NCI-H1105 treated with DMSO at 0.1 percent for 48 hours (cell line): ENCODE measurements around the gene UQCRH.
"Not testable (repeated sequence)": the region's sequence is repeated elsewhere in the genome, so short reads cannot be mapped to it uniquely, and the experiment has no call there.

Experiments
- DNase-seq: peaks from one replicate; lab custom pipeline; 2025; lab: John Stamatoyannopoulos, UW

Gene UQCRH

DNA sequence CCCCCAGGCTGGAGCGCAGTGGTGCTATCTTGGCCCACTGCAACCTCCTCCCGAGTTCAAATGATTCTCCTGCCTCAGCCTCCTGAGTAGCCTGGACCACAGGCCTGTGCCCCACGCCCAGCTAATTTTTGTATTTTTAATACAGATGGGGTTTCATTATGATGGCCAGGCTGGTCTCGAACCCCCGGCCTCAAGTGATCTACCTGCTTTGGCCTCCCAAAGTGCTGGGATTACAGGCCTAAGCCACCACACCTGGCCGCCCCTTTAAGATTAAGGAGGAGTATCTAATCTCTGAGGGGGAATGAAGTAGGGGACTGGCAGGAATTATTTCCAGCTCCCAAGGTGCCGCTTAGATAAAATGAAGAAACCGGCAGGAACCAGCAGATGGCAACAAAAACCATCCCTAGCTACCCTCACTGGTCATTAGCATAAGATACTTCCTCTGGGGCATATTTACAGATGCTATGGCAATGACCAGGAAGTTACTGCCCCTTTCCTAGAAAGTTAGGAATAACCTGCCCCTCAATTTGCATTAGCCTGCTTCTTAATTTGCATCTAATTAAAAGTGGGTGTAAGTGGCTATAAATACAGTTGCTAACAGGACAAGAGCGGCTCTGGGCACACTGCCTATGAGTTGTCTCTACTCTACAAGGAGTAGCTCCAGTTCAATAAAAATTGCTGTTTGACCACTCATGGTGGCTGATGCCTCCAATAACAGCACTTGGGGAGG is 30.0 kb downstream of the UQCRH start:
- DNase-seq: peak; percentile 10

DNA sequence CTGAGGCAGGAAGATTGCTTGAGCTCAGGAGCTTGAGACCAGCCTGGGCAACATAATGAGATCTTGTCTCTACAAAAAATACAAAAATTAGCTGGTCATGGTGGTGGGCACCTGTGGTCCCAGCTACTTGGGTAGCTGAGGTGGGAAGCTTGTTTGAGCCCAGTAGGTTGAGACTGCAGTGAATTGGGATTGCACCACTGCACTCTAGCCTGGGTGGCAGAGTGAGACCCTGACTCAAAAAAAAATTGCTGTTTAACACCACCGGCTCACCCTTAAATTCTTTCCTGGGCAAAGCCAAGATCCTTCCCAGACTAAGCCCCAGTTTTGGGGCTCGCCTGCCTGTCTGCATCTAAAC is 30.5 kb downstream of the UQCRH start:
- no peak for DNase-seq

DNA sequence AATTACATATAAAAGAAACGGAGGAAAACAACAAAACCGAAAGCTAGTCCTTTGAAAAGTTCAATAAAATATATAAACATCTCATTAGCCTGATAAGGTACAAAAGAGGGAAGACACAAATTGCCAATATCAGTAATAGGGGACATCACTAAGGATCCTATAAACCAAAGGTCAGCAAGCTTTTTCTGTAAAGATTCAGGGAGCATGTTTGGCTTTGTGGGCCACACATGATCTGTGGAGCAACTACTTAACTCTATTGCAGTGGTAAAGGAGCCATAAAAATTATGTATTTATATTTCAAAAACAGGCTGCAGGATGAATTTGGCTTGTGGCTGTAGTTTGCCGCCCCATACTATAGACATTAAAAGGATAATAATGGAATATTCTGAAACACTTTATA is 31.6 kb downstream of the UQCRH start:
- no peak for DNase-seq

DNA sequence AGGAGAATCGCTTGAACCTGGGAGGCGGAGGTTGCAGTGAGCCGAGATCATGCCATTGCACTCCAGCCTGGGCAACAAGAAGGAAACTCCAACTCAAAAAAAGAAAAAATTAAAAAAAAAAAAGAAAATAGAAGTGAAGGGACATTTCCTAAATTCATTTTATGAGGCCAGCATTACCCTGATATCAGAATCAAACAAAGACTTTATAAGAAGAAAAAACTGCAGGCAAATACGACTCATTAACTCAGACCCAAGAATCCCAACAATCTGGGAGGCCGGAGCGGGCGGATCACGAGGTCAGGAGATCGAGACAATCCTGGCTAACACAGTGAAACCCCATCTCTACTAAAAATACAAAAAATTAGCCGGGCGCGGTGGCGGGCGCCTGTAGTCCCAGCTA is 33.9 kb downstream of the UQCRH start:
- DNase-seq: not testable (repeated sequence)

DNA sequence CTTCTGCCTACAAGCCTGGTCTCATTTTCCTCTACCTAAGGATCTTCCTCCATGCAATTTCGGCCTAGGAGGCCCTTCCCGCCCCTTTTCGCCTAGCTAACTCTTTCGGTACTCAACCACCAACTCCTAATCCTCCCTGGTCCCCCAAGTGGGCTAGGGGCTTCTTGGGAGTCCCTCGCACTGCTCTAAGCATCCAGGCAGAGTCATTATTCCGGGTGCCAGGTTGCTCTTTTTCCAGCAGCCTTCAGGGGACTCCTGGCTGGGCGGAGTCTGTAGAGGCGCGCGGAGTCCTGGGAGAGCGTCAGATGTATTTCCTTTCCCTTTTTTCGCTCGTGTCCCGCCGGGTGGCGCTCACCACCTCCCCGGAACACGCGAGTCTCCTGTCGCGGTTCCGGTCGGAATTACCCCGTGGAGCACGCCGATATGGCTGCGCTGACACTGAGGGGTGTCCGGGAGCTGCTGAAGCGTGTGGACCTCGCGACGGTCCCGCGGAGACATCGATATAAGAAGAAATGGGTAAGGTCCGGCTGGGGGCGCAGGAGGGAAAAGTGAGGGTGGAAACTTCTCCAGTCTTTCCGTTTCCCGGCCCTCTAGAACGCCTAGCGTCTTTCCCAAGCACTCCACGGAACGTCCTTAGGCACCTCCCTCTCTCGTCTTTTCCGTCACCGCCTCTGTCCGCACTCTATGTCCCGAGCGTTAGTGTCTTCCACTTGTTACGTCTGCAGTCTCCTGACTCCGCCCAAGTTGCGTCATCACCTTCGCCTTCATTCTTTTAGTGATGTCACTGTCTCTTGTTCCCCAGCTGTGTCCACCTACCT is 37.1 kb downstream of the UQCRH start, which contains the start of gene NSUN4:
NSUN4 (plus strand) TSS at position 404 of the 818 bp plus-strand sequence; CDS start at position 424, 20 bp downstream.
- peak; percentile 92 for DNase-seq

DNA sequence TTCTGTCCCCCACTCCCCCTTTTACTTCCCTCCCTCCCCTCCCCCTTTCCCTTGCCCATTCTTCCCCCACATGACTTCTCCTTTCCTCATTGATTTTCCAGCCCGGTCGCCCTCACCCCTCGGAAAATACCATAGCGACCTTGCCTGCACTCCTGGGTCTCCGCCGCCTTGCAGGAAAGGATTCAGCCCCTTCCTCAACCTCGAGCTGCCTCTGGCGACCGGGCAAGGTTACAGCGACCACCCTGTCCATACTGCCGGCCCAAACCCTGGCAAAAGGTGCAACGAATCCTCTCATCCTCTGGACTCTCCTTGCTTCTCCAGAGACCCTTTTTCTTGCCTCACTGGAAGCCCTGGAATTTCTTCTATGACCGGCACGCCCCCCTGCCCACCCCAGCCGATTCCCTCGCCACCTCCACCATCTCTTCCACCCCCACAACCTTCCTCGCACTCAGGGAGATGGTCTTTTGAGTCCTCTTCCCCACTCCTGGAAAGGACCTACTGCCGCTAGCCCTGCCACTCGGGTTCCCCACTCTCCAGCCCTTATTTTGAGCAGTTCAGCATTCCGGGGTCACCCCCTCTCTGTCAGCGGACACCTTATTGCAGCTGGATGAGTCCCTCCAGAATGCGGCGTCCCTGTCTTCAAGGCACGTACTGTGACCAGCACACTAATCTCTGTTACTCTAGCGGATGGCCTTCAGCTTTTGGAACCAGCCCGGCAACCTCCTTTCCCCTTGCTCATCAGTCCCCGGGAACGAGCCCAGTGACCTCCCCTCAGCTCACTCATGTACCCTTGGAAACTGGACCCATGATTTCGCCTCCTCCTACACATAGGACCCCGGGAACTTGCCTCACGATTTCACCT is 38.0 kb downstream of the UQCRH start:
- DNase-seq: no peak

DNA sequence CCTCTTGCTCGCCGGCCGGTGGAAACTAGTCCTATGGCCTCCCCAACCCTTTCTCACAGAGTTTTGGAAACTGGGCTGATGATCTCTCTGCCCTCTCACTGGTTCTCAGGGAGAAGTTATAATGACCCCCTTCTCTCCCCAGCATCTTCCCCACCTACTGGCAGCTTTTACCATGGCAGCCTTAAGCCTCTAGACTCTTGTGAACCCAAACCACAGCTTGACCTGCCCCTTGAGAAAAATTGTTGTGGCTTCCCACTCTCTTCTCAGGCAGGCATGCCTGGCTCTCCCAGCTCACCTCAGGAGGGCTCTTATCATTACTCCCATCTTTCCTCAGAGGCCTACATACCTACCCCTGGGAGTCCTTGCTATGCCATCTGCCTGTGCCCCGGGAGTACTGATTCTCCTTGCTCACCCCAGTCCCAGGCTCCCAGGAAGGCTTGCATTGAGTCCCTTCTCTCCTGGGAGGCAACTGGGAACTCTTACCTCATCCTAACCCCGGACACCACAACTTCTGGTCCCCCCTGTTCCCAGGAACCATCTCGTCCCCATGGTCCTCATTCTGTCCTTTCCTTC is 38.7 kb downstream of the UQCRH start:
- no peak for DNase-seq

DNA sequence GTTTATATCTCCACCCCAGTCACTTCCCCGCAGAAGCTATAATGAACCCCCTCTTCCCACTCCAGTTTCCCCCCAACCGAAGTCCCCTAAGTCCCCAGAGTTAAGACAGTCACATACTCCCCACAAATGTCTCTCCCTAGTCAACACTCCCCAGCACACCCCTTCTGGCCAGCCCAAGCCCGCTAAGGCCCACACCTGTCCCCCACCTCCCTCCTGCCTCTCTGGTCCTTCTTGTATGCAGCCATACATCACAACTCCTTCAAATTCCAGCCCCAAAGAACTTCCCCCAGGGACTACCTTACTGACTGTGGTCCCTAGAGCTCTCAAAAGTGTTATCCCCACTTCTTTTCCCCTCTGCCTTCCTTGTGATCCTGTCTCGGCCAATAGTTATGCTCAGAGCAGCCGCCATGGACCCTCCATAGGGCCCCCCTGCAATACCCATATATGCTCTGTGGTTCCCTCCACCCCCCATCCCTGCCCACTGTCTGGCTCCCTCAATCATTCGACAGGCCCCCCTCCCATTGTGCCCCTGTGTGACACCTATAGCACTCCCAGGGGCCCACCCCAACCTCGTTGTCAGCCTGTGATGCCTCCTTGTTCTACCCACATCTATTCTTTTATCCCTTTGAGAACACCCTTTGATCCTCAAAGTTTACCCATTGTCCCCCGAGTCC is 39.3 kb downstream of the UQCRH start:
- DNase-seq: no peak

DNA sequence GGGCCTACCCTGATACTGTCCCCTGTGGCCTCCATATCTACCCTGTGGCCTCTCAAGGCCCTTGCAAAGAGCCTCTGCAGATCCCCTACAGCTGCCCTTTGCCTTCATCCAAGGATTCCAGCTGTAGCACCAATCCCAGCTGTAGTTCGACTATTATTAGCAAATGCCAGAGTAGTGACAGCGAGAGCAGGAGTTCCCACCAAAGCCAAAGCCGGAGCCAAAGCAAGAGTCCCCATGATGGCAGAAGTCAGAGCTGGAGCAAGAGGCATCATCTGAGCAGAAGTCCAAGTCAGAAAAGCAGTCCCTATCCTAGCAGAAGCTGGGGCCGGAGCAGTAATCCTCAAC is 39.8 kb downstream of the UQCRH start:
- DNase-seq: no peak

DNA sequence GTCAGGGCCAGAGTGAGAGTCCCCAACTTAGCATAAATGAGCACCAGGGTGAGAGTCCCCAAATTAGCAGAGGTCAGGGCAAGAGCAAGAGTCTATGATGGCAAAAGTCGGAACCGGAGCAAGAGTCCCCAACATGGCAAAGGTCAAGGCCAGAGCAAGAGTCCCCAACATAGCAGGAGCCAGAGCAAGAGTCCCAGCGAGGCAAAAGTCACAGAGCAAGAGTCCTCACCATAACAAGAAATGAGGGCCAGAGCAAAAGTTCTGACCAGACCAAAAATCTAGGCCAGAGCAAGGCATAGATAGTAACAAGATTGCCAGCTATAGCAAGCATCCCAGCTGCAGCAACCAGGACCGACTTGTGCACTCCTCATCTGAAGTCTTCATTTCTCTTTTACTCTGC is 40.2 kb downstream of the UQCRH start:
- no peak for DNase-seq

DNA sequence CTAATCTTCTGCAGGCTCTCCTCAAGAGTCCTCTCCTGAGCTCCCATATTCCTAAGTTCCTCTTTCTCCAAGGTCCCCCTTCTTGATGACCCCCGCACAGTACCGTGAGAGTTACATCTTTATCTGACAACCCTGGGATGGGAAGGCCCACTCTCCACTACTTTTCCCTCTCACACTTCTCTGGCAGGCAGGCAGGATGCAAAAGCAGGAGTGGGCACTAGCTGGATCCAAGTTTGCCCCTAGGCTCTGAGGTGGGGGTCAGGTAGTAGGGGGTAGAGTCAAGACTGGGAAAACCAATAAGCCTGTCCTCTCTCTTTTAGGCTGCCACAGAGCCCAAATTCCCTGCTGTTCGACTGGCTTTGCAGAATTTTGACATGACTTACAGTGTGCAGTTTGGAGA is 41.0 kb downstream of the UQCRH start:
- no peak for DNase-seq

DNA sequence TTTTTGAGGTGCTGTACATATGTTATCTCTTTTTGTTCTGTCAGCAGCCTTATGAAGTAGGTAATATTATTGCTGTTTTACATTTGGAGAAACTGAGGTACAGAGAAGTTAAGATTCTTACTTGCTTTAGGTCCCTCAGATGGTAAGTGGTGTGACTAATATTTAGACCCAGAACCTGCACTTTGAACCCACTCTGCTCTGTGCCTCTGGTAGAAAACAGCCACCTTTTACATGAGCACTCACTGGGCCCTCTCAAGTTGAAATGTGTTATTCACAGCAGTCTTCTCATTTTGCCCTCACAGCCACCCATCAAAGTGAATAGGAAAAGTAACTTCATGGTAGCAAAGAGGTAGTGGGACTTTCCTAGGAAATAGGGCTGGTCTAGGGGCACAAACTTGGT is 41.8 kb downstream of the UQCRH start:
- DNase-seq: no peak

DNA sequence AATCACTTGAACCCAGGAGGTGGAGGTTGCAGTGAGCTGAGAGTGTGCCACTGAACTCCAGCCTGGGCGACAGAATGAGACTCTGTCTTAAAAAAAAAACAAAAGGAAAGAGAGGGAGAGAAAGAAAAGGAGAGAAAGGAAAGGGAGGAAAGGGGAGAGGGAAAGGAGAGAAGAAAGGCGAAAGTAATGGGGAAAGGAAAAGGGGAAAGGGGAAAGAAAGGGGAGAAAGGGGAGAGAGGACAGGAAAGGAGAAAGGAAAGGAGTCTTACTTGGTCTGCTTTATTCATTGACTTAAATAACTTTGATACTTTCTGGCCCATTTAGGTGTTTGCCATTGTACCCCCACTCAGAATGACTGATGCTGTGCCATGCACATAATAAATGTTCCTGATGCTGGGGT is 48.9 kb downstream of the UQCRH start:
- no peak for DNase-seq

DNA sequence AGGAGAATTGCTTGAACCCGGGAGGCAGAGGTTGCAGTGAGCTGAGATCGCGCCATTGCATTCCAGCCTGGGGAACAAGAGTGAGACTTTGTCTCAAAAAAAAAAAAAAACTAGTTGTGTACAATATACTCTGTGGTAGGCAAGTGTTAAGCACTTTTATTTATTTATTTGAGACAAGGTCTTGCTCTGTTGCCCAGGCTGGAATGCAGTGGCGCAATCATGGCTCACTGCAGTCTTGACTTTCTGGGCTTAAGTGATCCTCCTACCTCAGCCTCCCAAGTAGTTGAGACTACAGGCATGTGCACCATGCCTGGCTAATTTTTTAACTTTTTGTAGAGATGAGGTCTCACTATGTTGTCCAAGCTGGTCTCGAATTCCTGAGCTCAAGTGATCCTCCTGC is 52.4 kb downstream of the UQCRH start:
- DNase-seq: not testable (repeated sequence)

DNA sequence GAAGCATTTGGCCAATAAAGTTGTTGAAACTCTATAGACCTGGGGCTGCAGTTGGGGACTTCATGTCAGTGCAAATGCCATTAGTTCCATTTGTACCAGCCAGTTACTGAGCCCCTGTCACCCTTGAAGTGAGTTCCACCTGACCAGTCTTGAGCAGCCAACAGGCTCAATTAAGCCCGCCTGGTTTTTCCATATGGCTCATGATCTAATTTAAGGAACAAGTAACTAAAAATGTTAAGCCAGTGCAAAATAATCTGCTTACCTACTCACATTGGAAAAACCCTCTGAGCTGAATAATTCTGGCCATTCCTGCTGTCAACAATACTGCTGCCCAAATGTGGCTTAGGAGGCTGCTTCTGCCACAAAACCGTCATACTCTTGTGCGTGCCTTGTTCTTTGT is 58.7 kb downstream of the UQCRH start:
- DNase-seq: no peak

DNA sequence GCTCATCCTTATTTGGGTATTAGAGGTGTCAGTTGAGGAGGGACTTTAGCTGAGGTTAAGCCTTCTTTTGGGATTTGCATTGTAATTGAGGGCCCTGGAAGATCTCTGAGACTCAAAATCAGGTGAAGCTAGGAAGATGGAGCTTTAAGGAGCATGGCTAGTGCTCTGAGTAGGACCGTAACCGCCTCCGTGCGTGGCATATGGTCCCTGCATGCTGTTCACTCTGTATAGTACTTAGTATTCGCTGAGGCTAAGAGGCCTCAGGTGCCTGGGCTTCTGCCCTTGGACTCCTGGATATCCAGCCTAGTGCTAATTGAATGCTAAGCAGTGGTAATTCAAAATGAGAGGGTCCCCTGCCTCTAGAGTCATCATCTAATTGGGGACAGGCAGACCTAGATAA is 59.6 kb downstream of the UQCRH start:
- no peak for DNase-seq

DNA sequence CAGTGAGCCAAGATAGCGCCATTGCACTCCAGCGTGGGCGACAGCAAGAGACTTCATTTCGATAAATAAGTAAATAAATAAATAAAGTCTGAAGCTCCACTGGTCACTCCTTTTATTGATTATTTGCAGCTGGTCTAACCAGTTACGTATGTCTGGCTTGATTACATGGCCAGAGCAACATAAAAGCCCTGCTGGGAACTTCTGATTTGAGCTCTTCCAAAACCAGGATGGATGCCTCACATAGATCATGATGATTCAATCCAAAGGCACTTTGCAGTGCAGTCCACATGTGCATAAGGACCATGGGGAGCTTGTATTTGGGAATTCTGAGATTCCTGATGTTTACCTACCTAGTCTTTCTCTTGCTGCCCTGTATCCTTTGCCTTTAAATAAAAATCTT is 61.1 kb downstream of the UQCRH start:
- no peak for DNase-seq

DNA sequence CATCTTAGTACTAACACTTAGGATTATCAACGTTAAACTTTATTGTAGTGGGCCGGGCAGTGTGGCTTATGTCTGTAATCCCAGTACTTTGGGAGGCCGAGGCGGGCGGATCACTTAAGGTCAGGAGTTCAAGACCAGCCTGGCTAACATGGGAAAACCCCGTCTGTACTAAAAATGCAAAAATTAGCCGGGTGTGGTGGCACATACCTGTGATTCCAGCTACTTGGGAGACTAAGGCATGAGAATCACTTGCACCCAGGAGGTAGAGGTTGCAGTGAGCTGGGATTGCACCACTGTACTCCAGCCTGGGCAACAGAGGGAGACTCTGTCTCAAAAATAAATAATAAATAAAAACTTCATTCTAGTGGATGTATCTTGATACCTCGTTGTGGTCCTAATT is 62.3 kb downstream of the UQCRH start:
- DNase-seq: not testable (repeated sequence)
